ENCODE data around the gene RAI14.

DNA sequence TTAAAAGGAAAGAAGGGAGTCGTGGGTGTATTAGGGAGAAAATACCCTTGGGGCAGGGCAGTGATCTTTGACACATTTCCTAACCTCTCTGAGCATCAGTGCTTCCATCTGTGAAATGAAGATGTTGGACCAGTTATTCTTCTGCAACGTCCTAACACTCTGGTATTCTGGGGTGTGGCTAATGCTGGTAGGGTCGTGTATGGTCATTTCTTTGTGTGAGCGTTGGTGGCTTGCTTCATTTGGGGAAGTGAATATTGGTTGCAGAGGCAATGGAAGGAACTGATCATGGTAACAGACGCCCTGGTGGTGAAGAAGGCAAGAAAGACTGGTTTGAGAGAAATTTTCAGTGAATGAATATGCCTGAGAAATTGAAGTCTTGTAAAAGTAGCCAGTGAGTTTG lies 114.9 kb downstream of the RAI14 start:
- TF ChIP-seq ZNF274 (IDR thresholded peaks at IDR 0.05; ENCODE audit: low read depth, low read length) (no peak), YY1 (IDR thresholded peaks at IDR 0.05; ENCODE audit: insufficient read depth, insufficient read length) (no peak)
